ENCODE measurements around the gene ABHD12.
"Not testable (repeated sequence)": the region's sequence is repeated elsewhere in the genome, so short reads cannot be mapped to it uniquely, and the experiment has no call there.

The ABHD12 gene

GRCh38 chr20:25320035-25320800 is 70.4 kb downstream of the ABHD12 start:
- DNase-seq = no peak

- no peak for DNase-seq
These were observed 71.2 kb downstream of the ABHD12 start for GRCh38 chr20:25319241-25320034.

- DNase-seq = no peak
These were observed 72.0 kb downstream of the ABHD12 start for GRCh38 chr20:25318471-25319240.

GRCh38 chr20:25317351-25318075 is 73.1 kb downstream of the ABHD12 start:
- no peak for DNase-seq

GRCh38 chr20:25316506-25317190 is 74.0 kb downstream of the ABHD12 start:
- DNase-seq = no peak

- DNase-seq = no peak
These were observed 75.0 kb downstream of the ABHD12 start for GRCh38 chr20:25315418-25316210.

- DNase-seq = no peak
These were observed 75.9 kb downstream of the ABHD12 start for GRCh38 chr20:25314497-25315417.

GRCh38 chr20:25313593-25313992 is 77.0 kb downstream of the ABHD12 start:
- no peak for DNase-seq

GRCh38 chr20:25312716-25313115 is 77.9 kb downstream of the ABHD12 start:
- DNase-seq = not testable (repeated sequence)

- no peak for DNase-seq
These were observed 79.5 kb downstream of the ABHD12 start for GRCh38 chr20:25310921-25311728.

- DNase-seq = no peak
These were observed 80.2 kb downstream of the ABHD12 start for GRCh38 chr20:25310268-25310920.

GRCh38 chr20:25309395-25310267 is 81.0 kb downstream of the ABHD12 start:
- no peak for DNase-seq

- no peak for DNase-seq
These were observed 81.8 kb downstream of the ABHD12 start for GRCh38 chr20:25308671-25309394.

GRCh38 chr20:25308083-25308491 is 82.5 kb downstream of the ABHD12 start:
- no peak for DNase-seq

- no peak for DNase-seq
These were observed 83.4 kb downstream of the ABHD12 start for GRCh38 chr20:25306991-25307903.
